ENCODE data around the gene COLGALT1. TPM values are rescaled to one million over a fixed set of nuclear protein-coding genes. Genes with fewer than 3 reads are reported as not detected.

COLGALT1 gene
- total RNA-seq, 1 donor from 2014 or later = 74.2 TPM

GRCh38 chr19:17536955-17537354 lies 18.5 kb upstream of the COLGALT1 start:
- FAIRE-seq = no peak
- H3K27me3 ChIP-seq (ENCODE audit: control insufficient read depth, insufficient read depth, low read length) = peaks cover 2% of the 10 kb centered on the region
- no peak for DNase-seq (ENCODE audit: low read depth)
- H3K4me3 ChIP-seq (ENCODE audit: low read depth, low read length) = no peak overlapping the region
- no peaks in the 10 kb centered on the region for H3K36me3 ChIP-seq (ENCODE audit: control insufficient read depth, insufficient read depth, low read length)
- no peak for TF ChIP-seq CTCF (IDR thresholded peaks at IDR 0.05; ENCODE audit: insufficient read depth, low read length, severe bottlenecking)

GRCh38 chr19:17538684-17539237 lies 16.7 kb upstream of the COLGALT1 start:
- FAIRE-seq = no peak
- no peak for DNase-seq (ENCODE audit: low read depth)
- TF ChIP-seq CTCF (IDR thresholded peaks at IDR 0.05; ENCODE audit: insufficient read depth, low read length, severe bottlenecking) = no peak
- Histone ChIP-seq H3K36me3 (ENCODE audit: control insufficient read depth, insufficient read depth, low read length) (no peaks in the 10 kb centered on the region), H3K27me3 (ENCODE audit: control insufficient read depth, insufficient read depth, low read length) (peaks cover 2% of the 10 kb centered on the region), H3K4me3 (ENCODE audit: low read depth, low read length) (peak overlapping the region; percentile 36)

- peak overlapping the region; percentile 36 for H3K4me3 ChIP-seq (ENCODE audit: low read depth, low read length)
- no peaks in the 10 kb centered on the region for H3K36me3 ChIP-seq (ENCODE audit: control insufficient read depth, insufficient read depth, low read length)
- peak; percentile 24 for TF ChIP-seq CTCF (IDR thresholded peaks at IDR 0.05; ENCODE audit: insufficient read depth, low read length, severe bottlenecking)
- H3K27me3 ChIP-seq (ENCODE audit: control insufficient read depth, insufficient read depth, low read length) = peaks cover 2% of the 10 kb centered on the region
- no peak for FAIRE-seq
- DNase-seq (ENCODE audit: low read depth) = peak; percentile 80
Measured at GRCh38 chr19:17539238-17540117, 16.0 kb upstream of the COLGALT1 start.

- FAIRE-seq (no peak), DNase-seq (ENCODE audit: low read depth) (no peak)
- TF ChIP-seq CTCF (IDR thresholded peaks at IDR 0.05; ENCODE audit: insufficient read depth, low read length, severe bottlenecking) = no peak
- peaks cover 2% of the 10 kb centered on the region for H3K27me3 ChIP-seq (ENCODE audit: control insufficient read depth, insufficient read depth, low read length)
- H3K36me3 ChIP-seq (ENCODE audit: control insufficient read depth, insufficient read depth, low read length) = no peaks in the 10 kb centered on the region
- H3K4me3 ChIP-seq (ENCODE audit: low read depth, low read length) = no peak overlapping the region
Measured at GRCh38 chr19:17540174-17540573, 15.3 kb upstream of the COLGALT1 start.

- H3K36me3 ChIP-seq (ENCODE audit: control insufficient read depth, insufficient read depth, low read length) = no peaks in the 10 kb centered on the region
- FAIRE-seq (no peak), DNase-seq (ENCODE audit: low read depth) (no peak)
Measured at GRCh38 chr19:17541184-17541759, 14.2 kb upstream of the COLGALT1 start.

More at GRCh38 chr19:17541184-17541759, 14.2 kb upstream of the COLGALT1 start:
- Histone ChIP-seq H3K4me3 (ENCODE audit: low read depth, low read length) (no peak overlapping the region), H3K27me3 (ENCODE audit: control insufficient read depth, insufficient read depth, low read length) (peaks cover 2% of the 10 kb centered on the region)
- TF ChIP-seq CTCF (IDR thresholded peaks at IDR 0.05; ENCODE audit: insufficient read depth, low read length, severe bottlenecking) = no peak
